HCT116 (cell line): ENCODE measurements around the gene GSN. TPM values are rescaled to one million over a fixed set of nuclear protein-coding genes. Genes with fewer than 3 reads are reported as not detected.

Experiments used
- ATAC-seq: fragments of 200-7000 bp; cut with Tn5 transposase; 2 replicates; pipeline ENCODE4 v1.9.1; 2020; ENCODE audit warnings: mild to moderate bottlenecking, moderate library complexity
- BruUV-seq: library from RNA; stranded (reverse); fragments of 400-500 nt; replicated peaks from 2 replicates; lab custom pipeline; 2021; lab: Mats Ljungman, UMichigan
- CTCF ChIA-PET: fragments of 300-600 bp; sonication (Branson Sonifier 250); formaldehyde crosslinking; loops from one replicate; lab custom pipeline; 2021; ENCODE audit warnings: antibody characterized with exemption; lab: Charles Lee
- POLR2A ChIA-PET: fragments of 300-600, 350-600 bp; sonication (Branson Sonifier 250); formaldehyde crosslinking; loops from one replicate; lab custom pipeline; 2021; ENCODE audit warnings: antibody characterized with exemption; lab: Charles Lee
- RAD21 ChIA-PET, 2 experiments: fragments of 300-600 bp; sonication (Branson Sonifier 250); formaldehyde crosslinking; loops; one replicate each; lab custom pipeline; 2023; ENCODE audit warnings: low total read pairs in 2 of 2; ENCODE audit not compliant: uncharacterized antibody in 2 of 2, unreplicated experiment in 2 of 2, low non-redundant PET in 1 of 2; lab: Charles Lee
- DNase-seq: peaks from one replicate; pipeline ENCODE4 v3.0.0-alpha.2; 2010; ENCODE audit warnings: low read depth, low spot score
- H2AFZ ChIP-seq: fragments of 200-600 bp; shearing (Covaris generic), sonication (generic); 2 replicates; pipeline ENCODE4 v1.6.1; 2017; ENCODE audit warnings: low read depth, mixed run types, mixed read lengths, antibody characterized with exemption, low read length; ENCODE audit not compliant: poor library complexity, severe bottlenecking
- H3K27ac ChIP-seq: 2 replicates; pipeline ENCODE4 v1.5.1; 2012; ENCODE audit warnings: low read depth, low read length
- H3K27me3 ChIP-seq: fragments of 200-600 bp; sonication (generic); 2 replicates; pipeline ENCODE4 v1.6.1; 2016; ENCODE audit warnings: mixed run types, low read length, mixed read lengths; ENCODE audit not compliant: insufficient read depth
- H3K36me3 ChIP-seq, 2 experiments: fragments of 200-500 bp in 1 of 2; fragments of 200-600 bp in 1 of 2; sonication (Bioruptor generic) in 1 of 2; sonication (generic) in 1 of 2; 2 replicates each; pipeline versions ENCODE4 v1.5.1 to v1.6.1; 2014 to 2016; ENCODE audit warnings: low read length in 2 of 2, inconsistent platforms in 1 of 2, mixed read lengths in 1 of 2, mixed run types in 1 of 2; ENCODE audit not compliant: insufficient read depth in 2 of 2, control insufficient read depth in 1 of 2
- H3K4me1 ChIP-seq, 2 experiments: fragments of 200-600 bp in 1 of 2; sonication (generic) in 1 of 2; 2 replicates each; pipeline versions ENCODE4 v1.5.1 to v1.6.1; 2012 to 2017; ENCODE audit warnings: low read length in 2 of 2, inconsistent platforms in 1 of 2, mild to moderate bottlenecking in 1 of 2, mixed read lengths in 1 of 2, mixed run types in 1 of 2, moderate library complexity in 1 of 2; ENCODE audit not compliant: insufficient read depth in 2 of 2, control insufficient read depth in 1 of 2
- H3K4me2 ChIP-seq: fragments of 200-600 bp; sonication (generic); 2 replicates; pipeline ENCODE4 v1.6.1; 2017; ENCODE audit warnings: mixed run types, low read length, mixed read lengths
- H3K4me3 ChIP-seq, 2 experiments: fragments of 200-600 bp in 1 of 2; sonication (generic) in 1 of 2; replicated peaks in 1 of 2; 2 replicates each; pipeline ENCODE4 v1.5.1; 2011 to 2016; ENCODE audit warnings: low read length in 2 of 2, control low read depth in 1 of 2, low read depth in 1 of 2, mild to moderate bottlenecking in 1 of 2, mixed read lengths in 1 of 2, mixed run types in 1 of 2
- H3K79me2 ChIP-seq: fragments of 200-600 bp; sonication (generic); 2 replicates; pipeline ENCODE4 v1.6.1; 2017; ENCODE audit warnings: mild to moderate bottlenecking, mixed run types, low read length, moderate library complexity, mixed read lengths; ENCODE audit not compliant: insufficient read depth
- H3K9ac ChIP-seq: fragments of 200-600 bp; sonication (generic); 2 replicates; pipeline ENCODE4 v1.6.1; 2016; ENCODE audit warnings: low read length, mixed read lengths
- H3K9me2 ChIP-seq: fragments of 200-600 bp; sonication (generic), shearing (Covaris generic); 2 replicates; pipeline ENCODE4 v1.6.1; 2017; ENCODE audit warnings: mixed run types, mild to moderate bottlenecking, moderate library complexity; ENCODE audit not compliant: insufficient read depth
- H3K9me3 ChIP-seq, 2 experiments: fragments of 200-500 bp in 1 of 2; fragments of 200-600 bp in 1 of 2; sonication (Bioruptor generic) in 1 of 2; sonication (generic) in 1 of 2; 2 replicates each; pipeline ENCODE4 v1.6.1; 2014 to 2017; ENCODE audit warnings: low read length in 2 of 2, mixed read lengths in 2 of 2, inconsistent platforms in 1 of 2, low read depth in 1 of 2, mild to moderate bottlenecking in 1 of 2, mixed run types in 1 of 2, moderate library complexity in 1 of 2; ENCODE audit not compliant: control insufficient read depth in 1 of 2, insufficient read depth in 1 of 2
- H4K20me1 ChIP-seq: fragments of 200-600 bp; sonication (generic), shearing (Covaris generic); 2 replicates; pipeline ENCODE4 v1.6.1; 2017; ENCODE audit warnings: mixed run types, mild to moderate bottlenecking, moderate library complexity; ENCODE audit not compliant: insufficient read depth
- CEBPB ChIP-seq: IDR thresholded peaks from 2 replicates; pipeline ENCODE4 v1.6.1; 2012; ENCODE audit warnings: low read depth
- EGR1 ChIP-seq: IDR thresholded peaks from 2 replicates; pipeline ENCODE4 v1.6.1; 2012; ENCODE audit warnings: low read depth
- EZH2 ChIP-seq: fragments of 200-600 bp; sonication (generic); IDR thresholded peaks from 2 replicates; pipeline ENCODE4 v1.6.1; 2017; ENCODE audit warnings: antibody characterized with exemption, mixed run types
- POLR2A ChIP-seq: IDR thresholded peaks from 2 replicates; pipeline ENCODE4 v1.7.0; 2011; ENCODE audit warnings: borderline replicate concordance; ENCODE audit not compliant: insufficient read depth, insufficient read length; ENCODE audit errors: extremely low read depth
- POLR2AphosphoS5 ChIP-seq: IDR thresholded peaks from 2 replicates; pipeline ENCODE4 v1.6.1; 2011; ENCODE audit warnings: mild to moderate bottlenecking, low read depth, low read length, moderate library complexity
- YY1 ChIP-seq: IDR thresholded peaks from 2 replicates; pipeline ENCODE4 v1.6.1; 2011; ENCODE audit warnings: low read length, low read depth, moderate library complexity, mild to moderate bottlenecking; ENCODE audit not compliant: insufficient replicate concordance; ENCODE audit errors: extremely low read depth
- ZNF274 ChIP-seq: fragments of 200-500 bp; sonication (Bioruptor generic); IDR thresholded peaks from 2 replicates; pipeline ENCODE4 v1.6.1; 2014; ENCODE audit warnings: mild to moderate bottlenecking, low read depth, low read length, inconsistent platforms
- intact Hi-C: fragments of 100-400 bp; cut with micrococcal nuclease; formaldehyde crosslinking; loops from 2 replicates; pipeline ENCODE4 v1.10.0; 2022
- total RNA-seq: library from RNA; stranded (reverse); gene quantifications from one replicate; pipeline ENCODE4 v1.2.1, GENCODE V29; 2021; ENCODE audit not compliant: unreplicated experiment
- TF ChIP-seq, protein P1 (sequence below): IDR thresholded peaks from 2 replicates; pipeline ENCODE4 v1.6.1; 2012
- TF ChIP-seq, protein P2 (sequence below), 3 experiments: fragments of 200-600 bp in 1 of 3; sonication (generic) in 1 of 3; IDR thresholded peaks in 2 of 3; conservative IDR thresholded peaks in 1 of 3; 2 replicates each; pipeline ENCODE4 v1.5.1; 2012 to 2017; ENCODE audit warnings: low read depth in 2 of 3, low read length in 2 of 3, antibody characterized with exemption in 1 of 3, borderline replicate concordance in 1 of 3, control low read depth in 1 of 3, mild to moderate bottlenecking in 1 of 3, mixed read lengths in 1 of 3, mixed run types in 1 of 3, moderate library complexity in 1 of 3; ENCODE audit not compliant: insufficient read depth in 1 of 3

Gene GSN
- total RNA-seq, 1 experiment from 2014 or later, result 71.3 TPM

DNA sequence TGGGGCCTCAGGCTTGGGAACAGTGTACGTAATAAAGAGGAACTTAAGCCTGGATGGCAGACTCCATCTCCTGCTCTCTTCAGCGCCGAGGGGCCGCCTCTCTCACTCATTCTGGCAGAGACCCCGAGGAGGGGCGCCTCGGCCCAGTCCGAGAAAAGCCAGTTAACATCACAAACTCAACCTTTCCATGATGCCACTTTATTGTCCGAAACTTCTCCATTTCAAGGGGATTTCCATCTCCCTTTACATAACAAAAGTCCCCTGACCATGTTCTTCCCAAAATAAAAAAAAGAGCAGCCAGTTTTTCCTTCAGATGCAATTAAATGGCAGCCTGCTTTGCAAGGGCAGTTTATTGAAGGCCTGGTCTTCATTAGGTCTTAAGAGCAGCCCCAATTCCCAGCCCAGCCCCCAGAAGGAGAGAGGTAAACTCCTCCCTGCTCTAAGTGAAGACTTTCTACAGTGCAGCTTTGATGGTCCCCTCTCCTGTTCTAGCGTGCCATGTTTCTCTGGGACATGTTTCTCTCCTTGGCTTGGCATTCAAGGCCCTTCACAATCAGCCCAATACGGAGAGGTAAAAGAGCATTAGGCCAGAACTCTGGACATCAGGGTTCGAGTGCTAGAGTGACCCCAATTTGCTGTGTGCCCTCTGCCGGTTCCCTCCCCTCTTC, 46.8 kb upstream of the GSN start:
- Histone ChIP-seq H3K4me3 (no peak overlapping the region), H3K9me2 (no peaks in the 10 kb centered on the region), H3K9me3 (no peaks in the 10 kb centered on the region), H3K9ac (no peak overlapping the region), H2AFZ (no peak overlapping the region), H3K27ac (no peak overlapping the region), H3K79me2 (no peaks in the 10 kb centered on the region), H3K36me3 (no peaks in the 10 kb centered on the region), H3K27me3 (no peaks in the 10 kb centered on the region), H3K4me1 (peaks cover 0 to 12% of the 10 kb centered on the region in 2 experiments; a peak in 2 of 4 replicates), H3K4me2 (no peak overlapping the region), H4K20me1 (no peaks in the 10 kb centered on the region)
- intact Hi-C loops, result no loop called here
- ChIA-PET POLR2A (no interaction called here), RAD21 (no interaction called here), CTCF (no interaction called here)
- BruUV-seq, result no TSS peak
- DNase-seq (no peak), ATAC-seq (no peak)
- TF ChIP-seq CEBPB (no peak), EZH2 (no peak), ZNF274 (no peak), YY1 (no peak), EGR1 (no peak), POLR2AphosphoS5 (no peak), POLR2A (no peak)
- TF ChIP-seq, protein P1, sequence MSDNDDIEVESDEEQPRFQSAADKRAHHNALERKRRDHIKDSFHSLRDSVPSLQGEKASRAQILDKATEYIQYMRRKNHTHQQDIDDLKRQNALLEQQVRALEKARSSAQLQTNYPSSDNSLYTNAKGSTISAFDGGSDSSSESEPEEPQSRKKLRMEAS, result no peak
- TF ChIP-seq, protein P2, sequence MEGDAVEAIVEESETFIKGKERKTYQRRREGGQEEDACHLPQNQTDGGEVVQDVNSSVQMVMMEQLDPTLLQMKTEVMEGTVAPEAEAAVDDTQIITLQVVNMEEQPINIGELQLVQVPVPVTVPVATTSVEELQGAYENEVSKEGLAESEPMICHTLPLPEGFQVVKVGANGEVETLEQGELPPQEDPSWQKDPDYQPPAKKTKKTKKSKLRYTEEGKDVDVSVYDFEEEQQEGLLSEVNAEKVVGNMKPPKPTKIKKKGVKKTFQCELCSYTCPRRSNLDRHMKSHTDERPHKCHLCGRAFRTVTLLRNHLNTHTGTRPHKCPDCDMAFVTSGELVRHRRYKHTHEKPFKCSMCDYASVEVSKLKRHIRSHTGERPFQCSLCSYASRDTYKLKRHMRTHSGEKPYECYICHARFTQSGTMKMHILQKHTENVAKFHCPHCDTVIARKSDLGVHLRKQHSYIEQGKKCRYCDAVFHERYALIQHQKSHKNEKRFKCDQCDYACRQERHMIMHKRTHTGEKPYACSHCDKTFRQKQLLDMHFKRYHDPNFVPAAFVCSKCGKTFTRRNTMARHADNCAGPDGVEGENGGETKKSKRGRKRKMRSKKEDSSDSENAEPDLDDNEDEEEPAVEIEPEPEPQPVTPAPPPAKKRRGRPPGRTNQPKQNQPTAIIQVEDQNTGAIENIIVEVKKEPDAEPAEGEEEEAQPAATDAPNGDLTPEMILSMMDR (IDR thresholded peaks at IDR 0.05 in 2 of 3, conservative IDR thresholded peaks at IDR 0.05 in 1 of 3; ENCODE audit: borderline replicate concordance in 1 of 3, insufficient read depth in 1 of 3, low read depth in 2 of 3, low read length in 2 of 3), result no peak
